Esophagus mucosa (tissue), 1 donor: ENCODE measurements around the gene CTDSPL. TPM values are rescaled to one million over a fixed set of nuclear protein-coding genes. Genes with fewer than 3 reads are reported as not detected.

Experiments used
- ATAC-seq: fragments of 200-7000 bp; cut with Tn5 transposase; one replicate; pipeline ENCODE4 v1.9.1; 2020
- total RNA-seq: library from RNA; stranded (reverse); gene quantifications from one replicate; pipeline ENCODE4 v1.2.4, GENCODE V29; 2023
- donor health status: DM: yes; HTN: yes; CAD: no.

Gene CTDSPL
- total RNA-seq, 1 donor from 2014 or later: 27.2 TPM

DNA sequence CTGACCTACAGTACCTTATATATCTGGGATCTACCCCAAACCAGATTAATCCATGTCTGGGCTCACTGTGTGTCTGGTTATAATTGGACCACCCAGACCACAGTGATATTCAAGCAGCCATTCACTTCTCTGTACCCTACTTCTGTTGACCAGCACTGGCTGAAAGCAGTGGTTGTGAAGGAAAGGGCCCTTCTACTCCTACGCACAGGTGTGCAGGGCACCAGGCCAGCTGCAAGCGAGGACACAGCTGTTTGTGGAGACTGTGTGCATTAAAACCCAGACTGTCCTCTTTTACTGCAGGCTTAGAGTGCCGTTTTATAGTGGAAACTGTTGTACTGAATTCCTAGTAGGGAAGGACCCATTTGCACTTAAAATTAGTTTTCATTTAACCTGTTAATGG is 29.5 kb downstream of the CTDSPL start:
- ATAC-seq: no peak

DNA sequence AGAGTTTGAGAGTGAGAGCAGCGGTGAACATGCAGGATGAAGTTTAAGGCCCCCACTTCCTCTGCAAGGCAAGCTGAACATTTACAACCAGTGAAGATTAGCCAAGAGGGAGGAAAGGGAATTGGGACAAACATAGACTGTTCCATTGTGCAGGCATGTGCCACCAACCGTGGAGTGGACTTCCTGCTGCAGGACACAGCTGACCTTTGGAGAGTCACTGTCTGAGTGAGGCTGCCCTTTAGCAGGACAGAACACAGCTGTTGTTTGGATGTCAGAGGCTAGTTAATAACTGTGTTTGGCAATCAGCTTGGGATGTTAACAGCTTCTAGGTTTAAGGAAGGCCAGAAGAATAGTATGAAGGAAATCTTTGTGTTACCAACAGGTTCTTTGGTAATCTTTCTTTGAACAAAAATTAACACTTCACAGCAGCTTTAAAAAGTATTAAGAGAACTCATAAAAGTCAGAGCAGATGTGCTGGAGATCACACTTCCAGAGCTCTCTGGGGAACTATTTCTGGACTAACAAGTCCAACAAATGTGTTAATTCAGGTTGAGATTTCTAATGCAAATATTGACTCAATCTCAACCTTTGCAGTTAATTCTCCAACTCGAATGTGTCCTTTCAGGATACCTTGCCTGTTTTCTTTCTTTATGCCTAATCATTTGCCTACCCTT is 31.4 kb downstream of the CTDSPL start:
- peak; percentile 55 for ATAC-seq

- no peak for ATAC-seq
Measured at GRCh38 chr3:37896827-37897226, 35.1 kb downstream of the CTDSPL start.

GRCh38 chr3:37897763-37898162 is 36.1 kb downstream of the CTDSPL start:
- ATAC-seq: no peak

GRCh38 chr3:37898424-37898823 is 36.7 kb downstream of the CTDSPL start:
- no peak for ATAC-seq

DNA sequence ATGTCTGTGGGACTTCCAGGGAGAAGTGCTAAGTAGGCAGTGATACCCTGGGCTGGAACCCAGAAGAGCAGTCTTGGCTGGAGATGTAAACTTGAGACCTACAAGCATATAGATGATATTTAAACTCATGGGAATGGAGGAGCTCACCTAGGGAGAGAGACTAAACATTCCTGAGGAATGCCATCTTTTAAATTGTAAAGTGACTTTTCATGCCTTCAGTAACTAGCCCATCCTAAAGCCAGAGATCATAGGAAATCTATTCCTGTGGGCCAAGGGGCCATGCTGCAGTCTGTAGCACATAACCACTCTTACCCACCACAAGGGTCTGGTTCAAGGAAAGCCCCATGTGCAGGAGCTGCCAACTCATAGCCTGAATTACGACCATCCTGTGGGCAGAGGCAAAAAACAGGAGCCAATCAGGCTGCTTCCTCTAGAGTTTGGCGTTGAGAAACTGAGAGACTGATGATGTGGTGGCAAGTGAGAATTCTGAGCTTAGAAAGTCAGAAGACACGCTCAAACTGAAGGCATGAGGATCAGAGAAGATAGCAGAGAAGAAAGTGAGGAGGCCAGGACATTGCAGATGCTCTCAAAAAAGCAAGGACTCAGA is 37.5 kb downstream of the CTDSPL start:
- no peak for ATAC-seq

DNA sequence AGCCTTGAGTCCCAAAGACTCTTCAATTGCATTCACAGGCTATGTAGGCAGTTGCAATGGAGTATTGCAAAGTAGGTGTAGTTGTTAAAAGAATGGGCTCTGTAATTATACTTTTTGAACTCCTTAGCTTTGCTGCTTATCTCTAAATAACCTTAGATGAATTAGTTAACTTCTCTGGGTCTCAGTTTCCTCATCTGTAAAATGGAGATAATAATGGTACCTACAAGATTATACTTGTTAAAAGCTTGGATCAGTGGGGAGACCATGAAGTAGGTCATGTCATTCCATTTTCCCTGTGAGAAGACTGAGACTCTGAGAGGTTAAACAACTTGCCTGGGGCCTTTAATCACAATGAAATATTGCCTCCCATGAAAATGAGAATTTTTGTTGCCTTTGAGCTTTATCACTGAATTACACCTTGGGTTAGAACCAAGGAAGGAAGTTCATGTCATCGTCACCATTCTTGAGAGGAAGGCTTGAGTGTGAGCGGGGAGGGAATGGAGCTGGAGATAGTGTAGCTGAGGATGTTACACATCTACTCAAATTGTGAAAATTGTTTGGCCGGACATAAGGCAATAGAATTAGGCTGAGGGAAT is 38.1 kb downstream of the CTDSPL start:
- ATAC-seq: no peak

DNA sequence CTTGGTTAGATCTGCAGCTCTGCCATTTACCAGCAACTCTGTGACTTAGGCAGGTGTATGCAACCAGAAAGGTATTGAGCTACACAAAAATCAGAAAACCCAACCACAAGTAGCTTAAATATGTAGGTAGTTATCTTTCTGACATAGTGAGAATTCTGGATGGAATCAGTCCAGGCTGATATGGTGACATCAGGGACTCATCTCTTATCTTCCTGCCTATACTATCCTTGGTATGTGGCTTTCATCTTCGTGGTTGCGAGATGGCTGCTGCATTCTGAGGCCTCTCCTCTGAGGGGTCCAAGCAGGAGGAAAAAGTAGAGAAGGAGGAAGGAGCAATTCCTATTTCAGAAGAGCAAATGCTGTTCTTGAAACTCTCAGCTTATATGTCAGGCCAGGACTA is 40.0 kb downstream of the CTDSPL start:
- no peak for ATAC-seq

DNA sequence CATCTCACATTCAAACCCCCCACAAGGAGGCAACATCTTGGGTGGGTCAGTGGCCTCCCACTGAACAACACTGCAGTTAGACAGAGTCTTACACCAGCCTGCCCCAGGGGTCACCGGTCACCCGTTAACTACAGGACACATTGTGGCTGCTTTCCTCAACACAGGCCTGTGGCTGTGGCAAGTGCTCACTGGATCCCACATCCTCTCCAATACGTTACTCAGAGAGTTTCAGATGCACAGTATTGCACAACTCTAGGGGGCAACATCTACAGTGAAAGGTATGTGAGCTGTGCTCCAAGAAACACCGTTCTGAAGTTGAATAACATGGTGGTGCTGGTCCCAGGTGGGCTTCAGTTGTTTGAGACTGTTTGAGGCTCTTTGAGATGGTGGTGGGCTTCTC is 41.0 kb downstream of the CTDSPL start:
- no peak for ATAC-seq

DNA sequence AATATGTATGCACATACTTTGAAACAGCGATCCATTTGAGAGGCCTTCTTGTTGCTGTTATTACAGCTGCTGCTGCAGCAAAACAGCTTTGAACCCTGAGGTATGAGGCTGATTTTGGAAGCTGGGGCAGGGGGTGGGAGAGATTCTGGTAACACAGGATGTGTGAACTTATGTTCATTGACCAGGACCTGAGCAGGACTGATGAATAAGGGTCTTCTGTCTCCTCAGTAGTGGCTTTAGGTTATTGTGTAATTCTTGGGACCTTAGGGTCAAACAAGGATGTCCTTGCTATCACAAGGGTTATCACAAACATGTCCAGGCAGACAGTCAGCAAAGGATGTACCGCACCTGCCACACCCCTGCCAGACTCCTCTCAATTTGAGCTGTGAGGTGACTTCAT is 41.6 kb downstream of the CTDSPL start:
- no peak for ATAC-seq

GRCh38 chr3:37903734-37904133 is 42.1 kb downstream of the CTDSPL start:
- ATAC-seq: no peak

DNA sequence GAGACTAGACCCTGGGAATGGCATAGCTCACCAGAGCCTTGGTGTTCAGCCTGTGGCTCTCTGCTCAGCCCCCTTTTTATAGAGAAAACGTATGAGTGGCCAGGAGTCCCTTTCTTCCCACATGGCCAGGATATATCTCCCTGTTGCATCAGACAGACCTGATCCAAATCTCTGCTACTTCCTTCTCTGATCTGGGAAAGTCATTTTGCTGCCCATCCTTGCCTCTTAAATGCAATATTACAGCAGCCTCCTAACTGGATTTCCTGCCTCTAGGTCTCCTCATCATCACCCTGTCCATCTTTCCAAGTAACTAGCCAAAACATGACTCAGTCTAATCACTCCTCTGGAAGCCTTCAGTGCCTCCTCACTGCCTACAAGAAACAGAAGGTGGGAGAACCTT is 42.9 kb downstream of the CTDSPL start:
- no peak for ATAC-seq

DNA sequence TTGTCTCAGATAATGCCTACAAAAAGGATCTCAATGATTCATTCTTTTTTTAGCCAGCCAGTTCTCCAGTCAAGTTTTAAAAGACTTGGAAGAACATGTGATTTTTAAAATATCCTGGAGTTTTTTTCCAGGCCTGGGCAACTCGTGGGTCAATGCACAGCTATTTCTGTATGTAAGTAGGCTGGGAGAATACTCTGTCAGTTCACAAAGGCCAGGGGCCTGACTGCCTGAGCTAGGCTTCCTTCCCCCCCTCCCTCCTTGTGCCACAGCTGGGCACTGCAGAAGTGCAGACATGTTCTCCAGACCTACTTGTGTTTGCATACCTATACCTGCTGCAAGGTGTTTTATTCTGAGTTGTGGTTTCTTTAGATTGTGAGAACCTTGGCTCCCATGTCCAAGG is 43.7 kb downstream of the CTDSPL start:
- ATAC-seq: no peak

DNA sequence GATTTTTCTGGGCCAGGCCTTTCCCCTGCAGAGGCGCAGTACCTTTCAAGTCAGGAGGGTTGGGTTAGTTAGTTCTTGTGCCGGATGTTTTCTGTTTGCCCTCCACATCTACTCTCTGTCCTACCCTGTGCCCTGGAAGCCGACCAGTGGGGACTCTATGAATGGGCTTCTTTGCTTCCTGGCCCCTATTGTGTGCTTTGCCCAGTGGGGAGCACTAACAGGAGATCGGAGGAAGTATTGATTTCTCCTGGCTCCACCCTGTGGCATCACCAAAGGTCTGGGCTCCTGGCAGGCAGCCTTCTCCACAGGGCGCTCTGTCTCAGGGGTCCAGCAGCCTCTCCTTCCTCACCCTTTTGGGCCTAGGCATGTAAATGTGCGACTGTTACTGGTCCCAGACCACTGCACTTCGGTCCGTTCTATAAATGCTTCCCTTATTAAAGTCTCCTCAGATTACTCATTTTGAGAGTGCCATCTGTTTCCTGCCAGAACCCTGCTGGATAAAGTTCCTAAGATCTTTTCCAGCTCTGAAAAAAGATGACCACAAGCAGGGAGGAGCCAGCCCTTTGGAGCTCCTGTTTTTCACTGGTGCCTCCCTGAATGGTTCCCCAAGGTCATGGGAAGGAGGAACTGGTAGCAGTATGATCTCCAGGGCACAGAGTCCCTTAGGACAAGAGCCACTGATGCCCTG is 44.5 kb downstream of the CTDSPL start:
- ATAC-seq: peak; percentile 24

GRCh38 chr3:37906734-37907282 is 45.1 kb downstream of the CTDSPL start:
- ATAC-seq: no peak

DNA sequence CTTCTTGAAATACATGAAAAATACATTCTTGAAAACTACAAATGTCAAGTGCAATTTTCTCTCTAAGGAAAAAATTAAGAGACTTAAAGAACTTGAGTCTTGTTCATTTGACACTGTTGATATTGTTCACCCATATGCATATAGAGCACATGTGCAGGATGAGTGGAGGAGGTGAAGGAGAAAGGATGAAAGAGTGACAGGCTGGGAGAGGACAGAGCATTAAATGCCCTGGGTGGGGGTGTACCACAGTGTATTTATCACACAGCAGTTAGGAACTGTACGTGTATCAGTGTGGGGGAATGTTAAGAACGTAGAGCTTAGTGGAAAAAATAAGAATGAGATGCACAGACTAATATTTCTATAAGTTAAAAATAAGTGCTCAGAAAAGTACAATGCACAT is 45.7 kb downstream of the CTDSPL start:
- ATAC-seq: no peak

DNA sequence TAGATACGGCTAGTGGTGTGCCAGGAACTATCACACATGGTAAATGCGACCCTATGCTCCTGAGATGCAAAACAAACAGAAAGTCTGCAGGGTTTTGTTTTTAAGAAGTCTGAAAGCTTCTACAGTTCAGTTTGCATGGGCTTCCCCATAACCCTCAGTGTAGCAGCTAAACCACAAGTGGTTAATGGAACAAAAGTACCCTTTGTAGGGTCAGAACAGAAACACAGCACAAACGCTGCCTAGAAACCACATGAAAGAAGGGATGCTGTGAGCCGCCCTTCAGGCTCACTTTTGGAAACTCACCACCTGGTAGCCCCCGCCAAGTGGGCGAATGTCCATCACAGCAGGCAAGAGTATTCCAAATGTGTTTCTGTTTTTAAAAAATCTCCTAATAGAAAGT is 46.2 kb downstream of the CTDSPL start:
- no peak for ATAC-seq

DNA sequence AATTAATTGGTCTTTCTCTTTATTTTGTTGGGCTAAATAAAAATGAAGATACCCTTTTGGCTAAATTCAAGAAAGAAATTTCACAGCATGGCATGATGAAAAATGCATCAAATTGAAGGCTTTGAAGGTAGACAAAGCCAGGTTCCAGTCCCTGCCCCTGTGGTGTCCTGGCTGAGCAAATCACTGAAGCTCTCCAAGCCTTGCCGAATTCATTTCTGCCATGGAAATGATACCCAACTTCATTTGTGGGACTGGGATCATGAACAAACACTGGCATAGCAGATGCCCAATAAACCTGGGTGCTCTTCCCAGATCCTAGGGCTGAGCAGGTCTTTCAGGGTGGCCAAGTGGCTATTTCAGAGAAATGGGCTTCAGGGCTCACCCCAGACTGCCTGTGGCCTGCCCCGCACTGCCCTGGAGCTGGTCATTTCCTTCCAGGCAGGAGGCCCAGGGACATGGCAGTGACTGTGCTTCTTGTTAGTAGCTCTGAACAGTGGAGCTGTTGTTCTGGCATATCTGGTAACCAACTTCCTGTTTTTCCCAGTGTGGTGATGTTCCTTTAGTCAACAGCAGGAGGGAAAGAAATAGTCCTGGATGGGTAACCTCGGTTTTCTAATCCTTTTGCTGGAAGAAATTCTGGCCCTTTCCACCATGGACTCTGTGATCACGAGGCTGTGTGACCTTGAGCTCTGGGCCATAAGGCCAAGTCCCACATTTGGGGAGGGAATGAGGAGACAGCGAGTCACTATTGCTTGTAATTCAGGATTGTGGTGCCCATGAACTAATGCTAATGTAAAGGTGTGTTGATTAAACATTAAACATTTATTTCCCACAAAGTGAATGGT is 47.6 kb downstream of the CTDSPL start:
- ATAC-seq: peak; percentile 37

DNA sequence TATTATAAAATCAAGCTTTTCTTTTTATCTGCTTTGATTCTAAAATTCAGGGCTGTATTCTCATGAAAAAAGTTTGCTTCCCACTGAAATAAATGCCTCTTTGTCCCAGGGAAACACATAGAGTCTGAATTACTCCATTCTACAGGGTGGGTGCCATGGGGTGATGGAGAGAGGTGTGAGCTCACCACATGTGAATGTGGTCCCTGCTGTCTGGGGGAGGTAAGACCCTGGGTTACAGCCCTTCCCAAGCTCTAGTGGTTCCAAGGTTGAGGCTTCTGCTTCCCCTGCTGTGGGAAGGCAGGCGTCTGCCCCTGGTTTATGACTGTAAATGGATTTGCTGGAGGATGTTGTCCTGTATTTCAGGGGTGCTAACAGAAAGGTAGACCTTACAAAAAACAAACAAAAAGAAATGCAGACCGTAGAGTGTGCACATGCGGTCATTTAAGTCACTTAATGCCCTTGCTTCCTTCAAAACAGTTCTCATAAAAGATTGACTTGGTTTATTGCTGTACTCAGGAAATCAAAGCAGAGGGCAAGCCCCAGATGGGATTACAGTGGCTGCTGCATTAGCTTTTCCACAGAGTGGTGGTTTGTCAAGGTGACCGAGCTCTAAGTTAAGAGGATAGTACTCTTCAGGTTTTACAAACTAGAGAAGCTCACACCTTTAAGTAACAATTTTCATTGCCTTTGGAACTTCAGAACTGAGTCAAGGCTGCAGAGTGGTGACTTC is 49.2 kb downstream of the CTDSPL start:
- ATAC-seq: no peak

- peak; percentile 63 for ATAC-seq
Measured at GRCh38 chr3:37912052-37912733, 50.5 kb downstream of the CTDSPL start.

DNA sequence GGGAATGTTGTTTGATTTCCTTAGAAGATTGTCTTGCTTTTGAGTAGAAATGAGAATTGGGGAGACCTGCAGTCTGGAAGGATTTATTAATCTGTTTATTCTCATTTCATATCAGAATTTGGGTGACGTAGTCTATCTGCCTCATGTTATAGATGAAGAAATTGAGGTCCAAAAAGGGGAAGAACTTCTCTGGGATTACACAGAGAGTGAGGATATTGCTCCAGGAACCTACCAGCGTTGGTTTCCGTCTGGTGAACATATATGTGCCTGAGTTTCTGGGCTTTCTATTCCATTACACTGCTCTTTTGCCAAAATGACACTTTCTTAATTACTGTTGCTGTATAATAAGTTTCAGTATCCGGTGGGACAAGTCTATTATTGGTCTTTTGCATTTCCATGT is 51.8 kb downstream of the CTDSPL start:
- no peak for ATAC-seq
